HEK293 (cell line): ENCODE measurements around the gene TSC2.

ENCODE experiments used
- CTCF ChIA-PET: fragments of 350-600 bp; formaldehyde crosslinking; extraction: SDS; loops from one replicate; lab custom pipeline; 2021; ENCODE audit warnings: antibody characterized with exemption; lab: Yijun Ruan, JAX
- POLR2A ChIA-PET: fragments of 300-600 bp; formaldehyde crosslinking; extraction: SDS; loops from one replicate; lab custom pipeline; 2020; ENCODE audit warnings: antibody characterized with exemption, inconsistent platforms; lab: Yijun Ruan, JAX
- H3K27ac ChIP-seq: fragments of 200-500 bp; sonication (Bioruptor generic); 2 replicates; pipeline ENCODE4 v1.5.1; 2014; ENCODE audit warnings: low read depth, low read length, control low read depth, inconsistent platforms; ENCODE audit errors: extremely low read depth
- H3K36me3 ChIP-seq, 2 experiments: fragments of 200-500 bp in 1 of 2; sonication (Bioruptor generic) in 1 of 2; 1 replicate in 1 of 2; 2 replicates in 1 of 2; pipeline ENCODE4 v1.5.1; 2014 to 2017; ENCODE audit warnings: inconsistent platforms in 2 of 2, low read length in 2 of 2; ENCODE audit not compliant: control insufficient read depth in 2 of 2, insufficient read depth in 1 of 2
- H3K4me1 ChIP-seq: fragments of 200-500 bp; sonication (Bioruptor generic); 2 replicates; pipeline ENCODE4 v1.5.1; 2014; ENCODE audit warnings: mild to moderate bottlenecking, low read length, inconsistent platforms; ENCODE audit not compliant: control insufficient read depth, insufficient read depth
- H3K4me3 ChIP-seq: 2 replicates; pipeline ENCODE4 v1.5.1; 2011; ENCODE audit warnings: low read depth, mild to moderate bottlenecking, control low read depth, low read length, moderate library complexity
- H3K9me3 ChIP-seq: fragments of 200-500 bp; sonication (Bioruptor generic); 2 replicates; pipeline ENCODE4 v1.5.1; 2014; ENCODE audit warnings: low read depth, low read length, inconsistent platforms; ENCODE audit not compliant: control insufficient read depth, insufficient read depth
- EGR2 ChIP-seq: fragments of 450-650 bp; formaldehyde crosslinking; IDR thresholded peaks from 2 replicates; pipeline ENCODE4 v1.5.1; 2016; ENCODE audit warnings: low read depth, missing biosample characterization, missing genetic modification characterization
- GFI1B ChIP-seq: fragments of 450-650 bp; formaldehyde crosslinking; IDR thresholded peaks from 2 replicates; pipeline ENCODE4 v1.5.1; 2016; ENCODE audit warnings: missing biosample characterization, missing genetic modification characterization
- KLF1 ChIP-seq: fragments of 450-650 bp; formaldehyde crosslinking; IDR thresholded peaks from 2 replicates; pipeline ENCODE4 v1.5.1; 2016; ENCODE audit warnings: missing biosample characterization, missing genetic modification characterization
- KLF9 ChIP-seq: fragments of 450-650 bp; formaldehyde crosslinking; IDR thresholded peaks from 2 replicates; pipeline ENCODE4 v1.5.1; 2016; ENCODE audit warnings: missing biosample characterization, missing genetic modification characterization, low read depth
- PBX3 ChIP-seq: sonication (generic); formaldehyde crosslinking; IDR thresholded peaks from 2 replicates; pipeline ENCODE4 v1.8.1; 2022; ENCODE audit warnings: mild to moderate bottlenecking, moderate library complexity, missing genetic modification reagents
- SCRT2 ChIP-seq: fragments of 450-650 bp; formaldehyde crosslinking; IDR thresholded peaks from 2 replicates; pipeline ENCODE4 v1.5.1; 2016; ENCODE audit warnings: missing biosample characterization, missing genetic modification characterization
- SP2 ChIP-seq: fragments of 450-650 bp; formaldehyde crosslinking; IDR thresholded peaks from 2 replicates; pipeline ENCODE4 v1.5.1; 2016; ENCODE audit warnings: missing biosample characterization, missing genetic modification characterization
- YY1 ChIP-seq: fragments of 450-650 bp; formaldehyde crosslinking; IDR thresholded peaks from 2 replicates; pipeline ENCODE4 v1.5.1; 2018; ENCODE audit warnings: missing biosample characterization, missing genetic modification characterization
- ZBTB8A ChIP-seq: fragments of 450-650 bp; formaldehyde crosslinking; IDR thresholded peaks from 2 replicates; pipeline ENCODE4 v1.5.1; 2016; ENCODE audit warnings: missing biosample characterization, missing genetic modification characterization
- ZFHX2 ChIP-seq: fragments of 450-650 bp; formaldehyde crosslinking; conservative IDR thresholded peaks from 2 replicates; pipeline ENCODE4 v1.5.1; 2016; ENCODE audit warnings: missing biosample characterization, missing genetic modification characterization
- ZNF148 ChIP-seq: fragments of 450-650 bp; formaldehyde crosslinking; IDR thresholded peaks from 2 replicates; pipeline ENCODE4 v1.5.0; 2017; ENCODE audit warnings: missing biosample characterization, missing genetic modification characterization, borderline replicate concordance
- ZNF292 ChIP-seq: fragments of 450-650 bp; formaldehyde crosslinking; IDR thresholded peaks from 2 replicates; pipeline ENCODE4 v1.5.1; 2016; ENCODE audit warnings: low read depth, missing biosample characterization, missing genetic modification characterization, borderline replicate concordance
- ZNF311 ChIP-seq: fragments of 450-650 bp; formaldehyde crosslinking; IDR thresholded peaks from 2 replicates; pipeline ENCODE4 v1.5.1; 2017; ENCODE audit warnings: missing biosample characterization, missing genetic modification characterization, borderline replicate concordance
- ZNF341 ChIP-seq: fragments of 450-650 bp; formaldehyde crosslinking; IDR thresholded peaks from 2 replicates; pipeline ENCODE4; 2016; ENCODE audit warnings: low read depth, missing biosample characterization, missing genetic modification characterization
- ZNF48 ChIP-seq: fragments of 450-650 bp; formaldehyde crosslinking; IDR thresholded peaks from 2 replicates; pipeline ENCODE4 v1.5.1; 2016; ENCODE audit warnings: missing biosample characterization, missing genetic modification characterization
- ZNF600 ChIP-seq: fragments of 450-650 bp; formaldehyde crosslinking; IDR thresholded peaks from 2 replicates; pipeline ENCODE4 v1.5.1; 2016; ENCODE audit warnings: missing biosample characterization, missing genetic modification characterization
- ZNF626 ChIP-seq: fragments of 450-650 bp; sonication (Bioruptor Pico); formaldehyde crosslinking; IDR thresholded peaks from 2 replicates; pipeline ENCODE4 v1.5.1; 2018; ENCODE audit warnings: missing biosample characterization, missing genetic modification characterization, inconsistent platforms
- ZNF658 ChIP-seq: fragments of 450-650 bp; formaldehyde crosslinking; IDR thresholded peaks from 2 replicates; pipeline ENCODE4; 2016; ENCODE audit warnings: missing biosample characterization, missing genetic modification characterization
- ZNF677 ChIP-seq: fragments of 450-650 bp; IDR thresholded peaks from 2 replicates; pipeline ENCODE4 v1.5.0; 2018; ENCODE audit warnings: missing biosample characterization, mild to moderate bottlenecking, missing genetic modification characterization, moderate library complexity
- ZNF701 ChIP-seq: fragments of 450-650 bp; formaldehyde crosslinking; IDR thresholded peaks from 2 replicates; pipeline ENCODE4 v1.5.1; 2016; ENCODE audit warnings: missing biosample characterization, missing genetic modification characterization
- ZNF707 ChIP-seq: fragments of 450-650 bp; formaldehyde crosslinking; IDR thresholded peaks from 2 replicates; pipeline ENCODE4 v1.5.1; 2016; ENCODE audit warnings: missing biosample characterization, missing genetic modification characterization
- ZNF837 ChIP-seq: fragments of 450-650 bp; formaldehyde crosslinking; IDR thresholded peaks from 2 replicates; pipeline ENCODE4 v1.5.1; 2016; ENCODE audit warnings: missing biosample characterization, missing genetic modification characterization

TSC2 gene

GRCh38 chr16:2057438-2057837 is 9.7 kb downstream of the TSC2 start:
- no peak overlapping the region for H3K4me3 ChIP-seq
- H3K4me1 ChIP-seq = no peaks in the 10 kb centered on the region
- no peaks in the 10 kb centered on the region for H3K9me3 ChIP-seq
- ChIA-PET CTCF (interaction anchor here (0.5 to 1.2 kb wide), 3 partner anchors 16 to 97 kb away, joined by 3 to 10 read pairs (median 3); no protein-coding TSS in a partner anchor), POLR2A (interaction anchor here (1.0 to 2.0 kb wide), 2 partner anchors 9 to 28 kb away, joined by 3 to 6 read pairs; partner anchors contain the start of genes NTHL1 and TSC2)
- no peak overlapping the region for H3K27ac ChIP-seq
- peaks cover 0 to 80% of the 10 kb centered on the region in 2 experiments; a peak in 2 of 3 replicates for H3K36me3 ChIP-seq
- no peak for TF ChIP-seq ZBTB8A (tag by site-specific recombination)
- no peak for TF ChIP-seq KLF9 (tag by site-specific recombination)
- TF ChIP-seq ZNF600 = no peak; the same call in 1 of the 2 replicates
- TF ChIP-seq EGR2 = peak; percentile 66

GRCh38 chr16:2058420-2058819 is 10.6 kb downstream of the TSC2 start:
- ChIA-PET POLR2A (interaction anchor here (0.6 to 0.7 kb wide), 2 partner anchors 11 to 100 kb away, joined by 3 read pairs; partner anchors contain the start of gene NTHL1), CTCF (no interaction called here)
- TF ChIP-seq ZNF837 (tag by site-specific recombination) (no peak), ZNF292 (tag by site-specific recombination) (no peak), EGR2 (no peak), ZNF677 (no peak), ZNF658 (no peak), YY1 (tag by site-specific recombination) (no peak)
- Histone ChIP-seq H3K27ac (no peak overlapping the region), H3K9me3 (no peaks in the 10 kb centered on the region), H3K36me3 (peaks cover 0 to 80% of the 10 kb centered on the region in 2 experiments; a peak in 2 of 3 replicates), H3K4me1 (no peaks in the 10 kb centered on the region), H3K4me3 (no peak overlapping the region)

GRCh38 chr16:2058872-2059271 is 11.1 kb downstream of the TSC2 start:
- Histone ChIP-seq H3K4me3 (no peak overlapping the region), H3K27ac (no peak overlapping the region), H3K36me3 (peaks cover 0 to 80% of the 10 kb centered on the region in 2 experiments; a peak in 2 of 3 replicates), H3K9me3 (no peaks in the 10 kb centered on the region), H3K4me1 (no peaks in the 10 kb centered on the region)
- ChIA-PET CTCF (interaction anchor here (0.6 kb wide), 1 partner anchor 545 kb away, joined by 4 read pairs; no protein-coding TSS in a partner anchor), POLR2A (interaction anchor here (0.6 to 0.7 kb wide), 2 partner anchors 11 to 93 kb away, joined by 3 read pairs; partner anchors contain the start of gene NTHL1)
- TF ChIP-seq ZNF677 = no peak
- no peak for TF ChIP-seq ZNF148 (tag by site-specific recombination)
- TF ChIP-seq PBX3 (CRISPR knock-in tag) = no peak
- no peak for TF ChIP-seq SP2 (tag by site-specific recombination)
- TF ChIP-seq ZNF311 (tag by site-specific recombination) = no peak
- no peak for TF ChIP-seq ZFHX2 (tag by site-specific recombination)
- TF ChIP-seq KLF1 = no peak
- TF ChIP-seq ZNF341 = no peak
- no peak for TF ChIP-seq ZNF701 (tag by site-specific recombination)
- TF ChIP-seq ZNF626 (tag by site-specific recombination) = no peak
- no peak for TF ChIP-seq SCRT2 (tag by site-specific recombination)
- no peak for TF ChIP-seq GFI1B (tag by site-specific recombination)
- no peak for TF ChIP-seq ZNF48 (tag by site-specific recombination)
- no peak for TF ChIP-seq ZNF707 (tag by site-specific recombination)
